H9 (cell line): ENCODE measurements around the gene RESP18. TPM values are rescaled to one million over a fixed set of nuclear protein-coding genes. Genes with fewer than 3 reads are reported as not detected.

Experiments
- DNase-seq: peaks from one replicate; pipeline ENCODE4 v3.0.0-alpha.2; 2017
- H2AFZ ChIP-seq: one replicate; pipeline ENCODE4 v1.6.1; 2013; ENCODE audit warnings: mild to moderate bottlenecking, low read length, control low read depth, moderate library complexity
- H2AK5ac ChIP-seq: 2 replicates; pipeline ENCODE4 v1.6.1; 2013; ENCODE audit warnings: low read length, control low read depth, mixed read lengths; ENCODE audit not compliant: insufficient read length
- H2BK120ac ChIP-seq: one replicate; pipeline ENCODE4 v1.6.1; 2013; ENCODE audit warnings: low read depth, mild to moderate bottlenecking, low read length, control low read depth, inconsistent platforms; ENCODE audit not compliant: poor library complexity, severe bottlenecking
- H2BK12ac ChIP-seq: 2 replicates; pipeline ENCODE4 v1.6.1; 2013; ENCODE audit warnings: low read length, control low read depth, mixed read lengths, low read depth; ENCODE audit not compliant: insufficient read length
- H2BK15ac ChIP-seq: 2 replicates; pipeline ENCODE4 v1.6.1; 2013; ENCODE audit warnings: low read depth, low read length, control low read depth
- H2BK20ac ChIP-seq: one replicate; pipeline ENCODE4 v1.6.1; 2013; ENCODE audit warnings: low read depth, mild to moderate bottlenecking, low read length, control low read depth, inconsistent platforms; ENCODE audit not compliant: poor library complexity, severe bottlenecking
- H2BK5ac ChIP-seq: 2 replicates; pipeline ENCODE4 v1.6.1; 2013; ENCODE audit warnings: low read length, control low read depth, mixed read lengths; ENCODE audit not compliant: insufficient read length
- H3K14ac ChIP-seq: 2 replicates; pipeline ENCODE4 v1.6.1; 2013; ENCODE audit warnings: low read length, control low read depth; ENCODE audit not compliant: insufficient read depth
- H3K18ac ChIP-seq: 2 replicates; pipeline ENCODE4 v1.6.1; 2013; ENCODE audit warnings: low read depth, mild to moderate bottlenecking, mixed read lengths, low read length, control low read depth; ENCODE audit not compliant: insufficient read length
- H3K23ac ChIP-seq: 2 replicates; pipeline ENCODE4 v1.6.1; 2013; ENCODE audit warnings: low read length, control low read depth, mixed read lengths, low read depth; ENCODE audit not compliant: insufficient read length
- H3K23me2 ChIP-seq: 2 replicates; pipeline ENCODE4 v1.6.1; 2013; ENCODE audit warnings: low read depth, mild to moderate bottlenecking, mixed read lengths, low read length, control low read depth; ENCODE audit not compliant: insufficient read length, poor library complexity, severe bottlenecking
- H3K27ac ChIP-seq: 2 replicates; pipeline ENCODE4 v1.5.1; 2013; ENCODE audit warnings: low read length, control low read depth, mixed read lengths, low read depth; ENCODE audit not compliant: insufficient read length
- H3K27me3 ChIP-seq: 2 replicates; pipeline ENCODE4 v1.6.1; 2013; ENCODE audit warnings: low read length, control low read depth, inconsistent platforms; ENCODE audit not compliant: insufficient read depth
- H3K4ac ChIP-seq: 2 replicates; pipeline ENCODE4 v1.6.1; 2013; ENCODE audit warnings: low read depth, mild to moderate bottlenecking, control low read depth, inconsistent platforms, low read length, moderate library complexity
- H3K4me1 ChIP-seq: 2 replicates; pipeline ENCODE4 v1.6.1; 2013; ENCODE audit warnings: low read length, control low read depth, inconsistent platforms; ENCODE audit not compliant: insufficient read depth
- H3K4me2 ChIP-seq: 2 replicates; pipeline ENCODE4 v1.6.1; 2013; ENCODE audit warnings: low read length, control low read depth, mixed read lengths; ENCODE audit not compliant: insufficient read length, insufficient read depth
- H3K56ac ChIP-seq: 2 replicates; pipeline ENCODE4 v1.6.1; 2013; ENCODE audit warnings: low read depth, mild to moderate bottlenecking, mixed read lengths, low read length, control low read depth; ENCODE audit not compliant: insufficient read length
- H3K79me1 ChIP-seq: 2 replicates; pipeline ENCODE4 v1.6.1; 2013; ENCODE audit warnings: low read depth, mild to moderate bottlenecking, moderate library complexity, low read length, control low read depth, inconsistent platforms; ENCODE audit not compliant: insufficient read depth, poor library complexity, severe bottlenecking
- H3K79me2 ChIP-seq: 2 replicates; pipeline ENCODE4 v1.6.1; 2013; ENCODE audit warnings: low read length, control low read depth, inconsistent platforms; ENCODE audit not compliant: insufficient read depth
- H3K9ac ChIP-seq: 2 replicates; pipeline ENCODE4 v1.6.1; 2013; ENCODE audit warnings: low read length, control low read depth, mixed read lengths; ENCODE audit not compliant: insufficient read length; ENCODE audit errors: extremely low read depth
- H3K9me3 ChIP-seq: one replicate; pipeline ENCODE4 v1.6.1; 2013; ENCODE audit warnings: low read depth, low read length, inconsistent platforms; ENCODE audit not compliant: control insufficient read depth
- H3T11ph ChIP-seq: one replicate; pipeline ENCODE4 v1.6.1; 2013; ENCODE audit warnings: mild to moderate bottlenecking, low read length, control low read depth, inconsistent platforms
- H4K20me1 ChIP-seq: one replicate; pipeline ENCODE4 v1.6.1; 2013; ENCODE audit not compliant: control insufficient read depth, insufficient read length, insufficient read depth
- H4K5ac ChIP-seq: 2 replicates; pipeline ENCODE4 v1.6.1; 2013; ENCODE audit warnings: low read depth, mild to moderate bottlenecking, mixed read lengths, low read length, control low read depth; ENCODE audit not compliant: insufficient read length
- H4K8ac ChIP-seq: replicated peaks from 2 replicates; pipeline ENCODE4 v1.6.1; 2013; ENCODE audit warnings: low read length, control low read depth, mixed read lengths, low read depth; ENCODE audit not compliant: insufficient read length
- H4K91ac ChIP-seq: 2 replicates; pipeline ENCODE4 v1.6.1; 2013; ENCODE audit warnings: low read depth, mild to moderate bottlenecking, moderate library complexity, mixed read lengths, low read length, control low read depth; ENCODE audit not compliant: insufficient read length
- H3K27ac Mint-ChIP-seq, 3 experiments: 2 replicates in 2 of 3; 3 replicates in 1 of 3; pipeline ENCODE4 v1.8.0; 2020 to 2021; ENCODE audit warnings: mixed read lengths in 3 of 3, mild to moderate bottlenecking in 1 of 3, moderate library complexity in 1 of 3
- H3K27me3 Mint-ChIP-seq: 2 replicates; pipeline ENCODE4 v1.8.0; 2021; ENCODE audit warnings: low read depth, mild to moderate bottlenecking, moderate library complexity, mixed read lengths
- H3K36me3 Mint-ChIP-seq, 3 experiments: 2 replicates in 2 of 3; 3 replicates in 1 of 3; pipeline ENCODE4 v1.8.0; 2020 to 2021; ENCODE audit warnings: low read depth in 3 of 3, mixed read lengths in 3 of 3; ENCODE audit not compliant: insufficient read depth in 1 of 3
- H3K4me1 Mint-ChIP-seq, 2 experiments: 2 replicates each; pipeline ENCODE4 v1.8.0; 2020; ENCODE audit warnings: mixed read lengths in 2 of 2
- H3K4me3 Mint-ChIP-seq, 2 experiments: 2 replicates in 1 of 2; 3 replicates in 1 of 2; pipeline ENCODE4 v1.8.0; 2020 to 2021; ENCODE audit warnings: mild to moderate bottlenecking in 2 of 2, mixed read lengths in 2 of 2, moderate library complexity in 1 of 2
- H3K9me3 Mint-ChIP-seq, 2 experiments: 2 replicates in 1 of 2; 3 replicates in 1 of 2; pipeline ENCODE4 v1.8.0; 2020; ENCODE audit warnings: mild to moderate bottlenecking in 2 of 2, mixed read lengths in 2 of 2, moderate library complexity in 1 of 2
- WGBS: extraction: QIAGEN DNeasy Blood & Tissue Kit; methylation state at CpG from one replicate; pipeline ENCODE4 v1.1.7; 2013; ENCODE audit warnings: missing lambda C conversion rate, low lambda C conversion rate, mixed read lengths; ENCODE audit not compliant: insufficient read length; ENCODE audit errors: extremely low coverage; 5-methylcytosine and 5-hydroxymethylcytosine counted together
- total RNA-seq: library from RNA; stranded (reverse); gene quantifications from 2 replicates; pipeline ENCODE4 v1.2.1, GENCODE V29; 2021
- TF ChIP-seq, protein P1 (sequence below): fragments of 200-600 bp; sonication (generic); conservative IDR thresholded peaks from 3 replicates; pipeline ENCODE4 v1.8.0; 2021; ENCODE audit warnings: antibody characterized with exemption, mild to moderate bottlenecking

The RESP18 gene
- total RNA-seq, 1 experiment from 2014 or later = not detected

GRCh38 chr2:219284501-219285372, 47.8 kb downstream of the RESP18 start:
- no peak overlapping the region for H4K8ac ChIP-seq
- no peaks in the 10 kb centered on the region for H3K9me3 Mint-ChIP-seq
- H4K5ac ChIP-seq = no peak overlapping the region
- no peak overlapping the region for H2BK5ac ChIP-seq
- H2AK5ac ChIP-seq = no peak overlapping the region
- no peaks in the 10 kb centered on the region for H3K27me3 Mint-ChIP-seq
- no peak overlapping the region for H3K4ac ChIP-seq
- no peak overlapping the region for H3K9ac ChIP-seq
- no peak overlapping the region for H2BK15ac ChIP-seq
- no peak overlapping the region for H3K18ac ChIP-seq
- H3K79me1 ChIP-seq = no peaks in the 10 kb centered on the region
- no peak overlapping the region for H3K27ac Mint-ChIP-seq
- H3K79me2 ChIP-seq = no peaks in the 10 kb centered on the region
- TF ChIP-seq, protein P1, sequence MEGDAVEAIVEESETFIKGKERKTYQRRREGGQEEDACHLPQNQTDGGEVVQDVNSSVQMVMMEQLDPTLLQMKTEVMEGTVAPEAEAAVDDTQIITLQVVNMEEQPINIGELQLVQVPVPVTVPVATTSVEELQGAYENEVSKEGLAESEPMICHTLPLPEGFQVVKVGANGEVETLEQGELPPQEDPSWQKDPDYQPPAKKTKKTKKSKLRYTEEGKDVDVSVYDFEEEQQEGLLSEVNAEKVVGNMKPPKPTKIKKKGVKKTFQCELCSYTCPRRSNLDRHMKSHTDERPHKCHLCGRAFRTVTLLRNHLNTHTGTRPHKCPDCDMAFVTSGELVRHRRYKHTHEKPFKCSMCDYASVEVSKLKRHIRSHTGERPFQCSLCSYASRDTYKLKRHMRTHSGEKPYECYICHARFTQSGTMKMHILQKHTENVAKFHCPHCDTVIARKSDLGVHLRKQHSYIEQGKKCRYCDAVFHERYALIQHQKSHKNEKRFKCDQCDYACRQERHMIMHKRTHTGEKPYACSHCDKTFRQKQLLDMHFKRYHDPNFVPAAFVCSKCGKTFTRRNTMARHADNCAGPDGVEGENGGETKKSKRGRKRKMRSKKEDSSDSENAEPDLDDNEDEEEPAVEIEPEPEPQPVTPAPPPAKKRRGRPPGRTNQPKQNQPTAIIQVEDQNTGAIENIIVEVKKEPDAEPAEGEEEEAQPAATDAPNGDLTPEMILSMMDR = no peak
- H3K23me2 ChIP-seq = peaks cover 6% of the 10 kb centered on the region
- H3K36me3 Mint-ChIP-seq = peaks cover 4 to 34% (median 17%) of the 10 kb centered on the region in 3 experiments; a peak in 6 of 7 replicates
- H3K56ac ChIP-seq = no peak overlapping the region
- H2BK20ac ChIP-seq = no peak overlapping the region
- peaks cover 14 to 19% of the 10 kb centered on the region in 2 experiments for H3K4me1 Mint-ChIP-seq
- no peak overlapping the region for H4K91ac ChIP-seq
- no peak overlapping the region for H2BK12ac ChIP-seq
- H2AFZ ChIP-seq = no peak overlapping the region
- no peak for DNase-seq
- H3K14ac ChIP-seq = no peak overlapping the region
- H3K4me1 ChIP-seq = no peaks in the 10 kb centered on the region; the same call in 1 of the 2 replicates
- H3K27ac ChIP-seq = no peak overlapping the region
- H3K4me3 Mint-ChIP-seq = no peak overlapping the region
- no peak overlapping the region for H3K23ac ChIP-seq
- H3K9me3 ChIP-seq = no peaks in the 10 kb centered on the region
- H2BK120ac ChIP-seq = no peak overlapping the region
- H3K27me3 ChIP-seq = no peaks in the 10 kb centered on the region
- no peak overlapping the region for H3T11ph ChIP-seq
- H4K20me1 ChIP-seq = no peaks in the 10 kb centered on the region
- WGBS = no CpG with 5 or more reads among the region's 16 CpGs
- H3K4me2 ChIP-seq = no peak overlapping the region
